ENCODE results near the gene WIPF2. TPM values are rescaled to one million over a fixed set of nuclear protein-coding genes. Genes with fewer than 3 reads are reported as not detected.
A peak's percentile ranks its signal among the peaks of the same experiment; 100 is the strongest.
"Not testable (repeated sequence)": the region's sequence is repeated elsewhere in the genome, so short reads cannot be mapped to it uniquely, and the experiment has no call there.

WIPF2 gene
- total and polyA plus RNA-seq, 5 donors, result 8.2 to 14.6 (median 12.7) TPM

- H3K9me3 ChIP-seq (ENCODE audit: control insufficient read depth, low read length), result no peaks in the 10 kb centered on the region
- no peaks in the 10 kb centered on the region for H3K27me3 ChIP-seq (ENCODE audit: control insufficient read depth, insufficient read depth)
- no peak overlapping the region for H3K27ac ChIP-seq (ENCODE audit: low read length)
- no peak overlapping the region for H3K4me3 ChIP-seq (ENCODE audit: low read length)
- 100% methylated on average over 2 of the region's 2 CpGs for WGBS
- no peaks in the 10 kb centered on the region for H3K4me1 ChIP-seq (ENCODE audit: control insufficient read depth, insufficient read depth, low read length)
- ATAC-seq, result no peak
- no peak for DNase-seq
- intact Hi-C loops (cut with DNase I), result loop anchor here in 2 of 4 donors (10.0 kb wide), 1 partner anchor 178 kb away; the partner anchor contains the start of gene CSF3 (in 2 of the 2)
These were observed 26.1 kb upstream of the WIPF2 start for GRCh38 chr17:40192961-40193360.

DNA sequence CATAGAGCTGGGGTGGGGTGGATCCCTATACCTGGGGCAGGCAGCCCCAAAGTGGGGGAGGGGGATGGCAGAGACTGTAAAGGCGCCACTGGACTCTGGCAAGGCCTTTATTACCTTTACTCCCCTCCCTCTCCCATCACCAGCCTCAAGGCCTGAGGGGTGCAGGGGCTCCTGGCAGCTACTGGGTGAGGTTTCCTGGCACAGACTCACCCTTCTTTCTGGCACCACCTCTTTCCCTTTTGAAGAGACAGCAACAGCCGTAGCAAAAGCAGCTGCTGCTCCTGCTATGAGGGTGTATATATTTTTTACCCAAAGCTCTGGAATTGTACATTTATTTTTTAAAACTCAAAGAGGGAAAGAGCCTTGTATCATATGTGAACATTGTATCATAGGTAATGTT lies 24.3 kb upstream of the WIPF2 start:
- DNase-seq, result no peak
- intact Hi-C loops (cut with DNase I), result loop anchor here in 2 of 4 donors (10.0 kb wide), 1 partner anchor 180 kb away; the partner anchor contains the start of gene CSF3 (in 2 of the 2)

GRCh38 chr17:40197550-40197949 lies 21.6 kb upstream of the WIPF2 start:
- Histone ChIP-seq H3K27ac (ENCODE audit: low read length) (no peak overlapping the region), H3K27me3 (ENCODE audit: control insufficient read depth, insufficient read depth) (no peaks in the 10 kb centered on the region), H3K4me3 (ENCODE audit: low read length) (no peak overlapping the region), H3K4me1 (ENCODE audit: control insufficient read depth, insufficient read depth, low read length) (no peaks in the 10 kb centered on the region), H3K9me3 (ENCODE audit: control insufficient read depth, low read length) (no peaks in the 10 kb centered on the region)
- DNase-seq, result no peak
- intact Hi-C loops (cut with DNase I), result loop anchor here in 2 of 4 donors (10.0 kb wide), 1 partner anchor 183 kb away; the partner anchor contains the start of gene CSF3 (in 2 of the 2)
- no peak for ATAC-seq
- 75% methylated on average over 1 of the region's 1 CpG for WGBS

More for the DNA sequence above, 24.3 kb upstream of the WIPF2 start:
- no peaks in the 10 kb centered on the region for H3K4me1 ChIP-seq (ENCODE audit: control insufficient read depth, insufficient read depth, low read length)
- no peak overlapping the region for H3K27ac ChIP-seq (ENCODE audit: low read length)
- no peaks in the 10 kb centered on the region for H3K9me3 ChIP-seq (ENCODE audit: control insufficient read depth, low read length)
- no peaks in the 10 kb centered on the region for H3K27me3 ChIP-seq (ENCODE audit: control insufficient read depth, insufficient read depth)
- no peak for ATAC-seq
- 60% methylated on average over 2 of the region's 2 CpGs for WGBS
- no peak overlapping the region for H3K4me3 ChIP-seq (ENCODE audit: low read length)

DNA sequence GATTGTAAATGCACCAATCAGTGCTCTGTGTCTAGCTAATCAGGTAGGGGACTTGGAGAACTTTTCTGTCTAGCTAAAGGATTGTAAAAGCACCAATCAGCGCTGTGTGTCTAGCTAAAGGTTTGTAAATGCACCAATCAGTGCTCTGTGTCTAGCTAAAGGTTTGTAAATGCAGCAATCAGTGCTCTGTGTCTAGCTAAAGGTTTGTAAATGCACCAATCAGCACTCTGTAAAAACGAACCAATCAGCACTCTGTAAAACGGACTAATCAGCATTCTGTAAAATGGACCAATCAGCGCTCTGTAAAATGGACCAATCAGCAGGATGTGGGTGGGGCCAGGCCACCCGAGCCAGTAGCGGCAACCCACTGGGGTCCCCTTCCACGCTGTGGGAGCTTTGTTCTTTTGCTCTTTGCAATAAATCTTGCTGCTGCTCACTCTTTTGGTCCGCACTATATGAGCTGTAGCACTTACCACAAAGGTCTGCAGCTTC lies 21.1 kb upstream of the WIPF2 start:
- not testable (repeated sequence) for H3K9me3 ChIP-seq (ENCODE audit: control insufficient read depth, low read length); ATAC-seq; H3K27me3 ChIP-seq (ENCODE audit: control insufficient read depth, insufficient read depth); DNase-seq; H3K4me1 ChIP-seq (ENCODE audit: control insufficient read depth, insufficient read depth, low read length); H3K27ac ChIP-seq (ENCODE audit: low read length); H3K4me3 ChIP-seq (ENCODE audit: low read length)
- intact Hi-C loops (cut with DNase I), result loop anchor here in 2 of 4 donors (10.0 kb wide), 1 partner anchor 183 kb away; the partner anchor contains the start of gene CSF3 (in 2 of the 2)
- 74% methylated on average over 8 of the region's 8 CpGs for WGBS

DNA sequence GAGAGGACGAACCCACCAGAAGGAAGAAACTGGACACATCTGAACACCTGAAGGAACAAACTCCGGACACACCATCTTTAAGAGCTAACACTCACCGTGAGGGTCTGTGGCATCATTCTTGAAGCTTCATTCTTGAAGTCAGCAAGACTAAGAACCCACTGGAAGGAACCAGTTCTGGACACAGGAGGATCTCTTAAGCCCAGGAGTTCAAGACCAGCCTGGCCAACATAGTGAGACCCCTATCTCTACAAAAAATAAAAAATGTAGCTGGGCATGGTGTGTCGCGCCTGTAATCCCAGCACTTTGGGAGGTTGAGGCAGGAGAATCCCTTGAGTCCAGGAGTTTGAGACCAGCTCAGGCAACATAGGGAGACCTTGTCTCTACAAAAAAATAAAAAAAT lies 20.5 kb upstream of the WIPF2 start:
- Histone ChIP-seq H3K9me3 (ENCODE audit: control insufficient read depth, low read length) (no peaks in the 10 kb centered on the region), H3K4me3 (ENCODE audit: low read length) (no peak overlapping the region), H3K4me1 (ENCODE audit: control insufficient read depth, insufficient read depth, low read length) (no peaks in the 10 kb centered on the region), H3K27me3 (ENCODE audit: control insufficient read depth, insufficient read depth) (no peaks in the 10 kb centered on the region), H3K27ac (ENCODE audit: low read length) (no peak overlapping the region)
- ATAC-seq (no peak), DNase-seq (no peak)
- WGBS, result 90% methylated on average over 5 of the region's 5 CpGs
- intact Hi-C loops (cut with DNase I), result loop anchor here in 2 of 4 donors (10.0 kb wide), 1 partner anchor 184 kb away; the partner anchor contains the start of gene CSF3 (in 2 of the 2)

DNA sequence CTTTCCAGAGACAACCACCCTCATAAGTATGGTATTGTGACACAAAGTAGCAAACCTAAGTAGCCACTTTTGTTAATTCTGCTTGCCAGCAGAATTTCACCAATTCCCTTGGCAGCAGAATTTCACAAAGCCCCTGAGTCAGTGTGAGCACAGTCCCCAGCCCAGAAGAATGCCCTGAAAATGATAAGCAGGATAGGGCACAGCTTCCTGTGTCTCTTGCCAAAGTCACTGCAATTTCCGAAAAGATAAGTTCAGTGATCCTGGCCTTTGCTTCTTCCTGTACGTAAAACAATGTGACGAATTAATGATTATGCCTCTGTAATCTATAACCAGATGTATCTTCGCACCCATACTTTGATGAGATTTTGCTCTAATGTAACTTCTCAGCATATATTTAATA lies 16.0 kb upstream of the WIPF2 start:
- WGBS, result 40% methylated on average over 4 of the region's 4 CpGs
- Histone ChIP-seq H3K4me3 (ENCODE audit: low read length) (no peak overlapping the region), H3K27ac (ENCODE audit: low read length) (no peak overlapping the region), H3K27me3 (ENCODE audit: control insufficient read depth, insufficient read depth) (no peaks in the 10 kb centered on the region), H3K4me1 (ENCODE audit: control insufficient read depth, insufficient read depth, low read length) (no peaks in the 10 kb centered on the region), H3K9me3 (ENCODE audit: control insufficient read depth, low read length) (no peaks in the 10 kb centered on the region)
- intact Hi-C loops (cut with DNase I), result loop anchor here in 3 of 4 donors (2.0 to 10.0 kb wide), 3 partner anchors 84 to 92 kb away; partner anchors contain the start of gene CDC6 (in 1 of the 3)
- DNase-seq (no peak), ATAC-seq (peak; percentile 55 to 79)

DNA sequence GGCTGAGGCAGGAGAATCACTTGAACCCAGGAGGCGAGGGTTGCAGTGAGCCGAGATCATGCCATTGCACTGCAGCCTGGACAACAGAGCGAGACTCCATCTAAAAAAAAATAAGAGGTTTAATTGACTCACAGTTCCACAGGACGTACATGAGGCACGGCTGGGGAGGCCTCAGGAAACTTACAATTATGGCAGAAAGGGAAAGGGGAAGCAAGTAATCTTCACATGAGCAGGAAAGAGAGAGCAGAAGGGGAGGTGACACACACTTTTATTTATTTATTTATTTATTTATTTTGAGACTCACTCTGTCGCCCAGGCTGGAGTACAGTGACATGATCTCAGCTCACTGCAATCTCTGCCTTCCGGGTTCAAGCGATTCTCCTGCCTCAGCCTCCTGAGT lies 12.9 kb upstream of the WIPF2 start:
- H3K27ac ChIP-seq (ENCODE audit: low read length); H3K27me3 ChIP-seq (ENCODE audit: control insufficient read depth, insufficient read depth); ATAC-seq; H3K4me3 ChIP-seq (ENCODE audit: low read length); H3K9me3 ChIP-seq (ENCODE audit: control insufficient read depth, low read length); H3K4me1 ChIP-seq (ENCODE audit: control insufficient read depth, insufficient read depth, low read length); DNase-seq: not testable (repeated sequence)
- WGBS, result 83% methylated on average over 8 of the region's 8 CpGs
- intact Hi-C loops (cut with DNase I), result loop anchor here in 1 of 4 donors (10.0 kb wide), 1 partner anchor 89 kb away; no protein-coding TSS in a partner anchor

DNA sequence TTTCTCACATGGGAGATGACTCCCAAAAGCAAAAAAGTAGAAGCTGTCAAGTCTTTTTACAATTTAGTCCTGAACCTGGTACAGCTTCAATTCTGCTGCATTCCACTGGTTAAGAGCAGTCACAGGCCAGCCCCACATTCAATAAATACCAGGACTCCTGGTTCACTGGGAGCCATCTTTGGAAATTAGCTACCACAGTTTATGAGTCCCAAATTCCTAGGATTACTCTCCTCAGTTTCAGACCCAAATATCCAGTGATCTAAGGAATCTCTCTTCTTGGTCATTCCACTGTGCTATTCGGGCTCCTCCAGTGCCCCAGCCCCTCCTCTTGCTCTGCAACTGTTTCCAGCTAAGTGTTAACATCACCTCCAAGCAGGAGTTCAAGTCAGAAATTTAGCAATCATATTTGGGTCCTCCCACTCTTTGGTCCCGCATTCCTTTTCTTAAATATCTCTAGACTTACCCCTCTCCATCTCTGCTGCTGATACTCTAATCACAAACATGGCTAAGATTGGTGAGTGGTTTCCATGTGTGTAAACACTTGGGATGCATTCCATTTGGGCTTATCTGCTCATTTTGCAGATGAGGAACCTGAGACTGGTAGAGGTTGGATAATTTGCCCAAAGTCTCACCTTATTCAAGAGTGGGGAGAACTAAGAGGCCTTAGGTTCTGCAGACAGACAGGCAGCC lies 9.6 kb upstream of the WIPF2 start:
- no peaks in the 10 kb centered on the region for H3K9me3 ChIP-seq (ENCODE audit: control insufficient read depth, low read length)
- no peak overlapping the region for H3K4me3 ChIP-seq (ENCODE audit: low read length)
- no peak for DNase-seq
- 55% methylated on average over 2 of the region's 2 CpGs for WGBS
- no peaks in the 10 kb centered on the region for H3K4me1 ChIP-seq (ENCODE audit: control insufficient read depth, insufficient read depth, low read length)
- intact Hi-C loops (cut with DNase I), result loop anchor here in 1 of 4 donors (10.0 kb wide), 1 partner anchor 85 kb away; no protein-coding TSS in a partner anchor
- no peak for ATAC-seq
- no peaks in the 10 kb centered on the region for H3K27me3 ChIP-seq (ENCODE audit: control insufficient read depth, insufficient read depth)
- H3K27ac ChIP-seq (ENCODE audit: low read length), result no peak overlapping the region

GRCh38 chr17:40213914-40214313 lies 5.2 kb upstream of the WIPF2 start:
- H3K27ac ChIP-seq (ENCODE audit: low read length); H3K27me3 ChIP-seq (ENCODE audit: control insufficient read depth, insufficient read depth); DNase-seq; ATAC-seq; H3K9me3 ChIP-seq (ENCODE audit: control insufficient read depth, low read length); H3K4me1 ChIP-seq (ENCODE audit: control insufficient read depth, insufficient read depth, low read length); intact Hi-C loops (cut with DNase I); H3K4me3 ChIP-seq (ENCODE audit: low read length): not testable (repeated sequence)
- 75% methylated on average over 6 of the region's 6 CpGs for WGBS

- Histone ChIP-seq H3K4me1 (ENCODE audit: control insufficient read depth, insufficient read depth, low read length) (peaks cover 3% of the 10 kb centered on the region), H3K9me3 (ENCODE audit: control insufficient read depth, low read length) (no peaks in the 10 kb centered on the region), H3K27ac (ENCODE audit: low read length) (peak overlapping the region; percentile 61), H3K27me3 (ENCODE audit: control insufficient read depth, insufficient read depth) (no peaks in the 10 kb centered on the region), H3K4me3 (ENCODE audit: low read length) (peak overlapping the region; percentile 97)
- 78% methylated on average over 7 of the region's 7 CpGs for WGBS
- DNase-seq (no peak), ATAC-seq (no peak)
- intact Hi-C loops (cut with DNase I), result no loop called here
These were observed 931 bp upstream of the WIPF2 start for GRCh38 chr17:40218006-40218739.
